Astrocyte (in vitro differentiated cells and primary cell): ENCODE data around the gene HOXD10. TPM values are rescaled to one million over a fixed set of nuclear protein-coding genes. Genes with fewer than 3 reads are reported as not detected.
A peak's percentile ranks its signal among the peaks of the same experiment; 100 is the strongest.

ENCODE experiments used
- DNase-seq: peaks from one replicate; pipeline ENCODE4 v3.0.0-alpha.2; 2010; ENCODE audit warnings: low read depth
- FAIRE-seq: peaks from 2 replicates; lab custom pipeline; 2011; peaks lifted over from hg19 to GRCh38; lab: Jason Lieb, UNC
- H2AFZ ChIP-seq: 2 replicates; pipeline ENCODE4 v1.6.0; 2012; ENCODE audit warnings: low read depth, low read length, inconsistent platforms
- H3K27ac ChIP-seq: 2 replicates; pipeline ENCODE4 v1.5.1; 2011; ENCODE audit warnings: low read depth, low read length, inconsistent platforms
- H3K27me3 ChIP-seq: 2 replicates; pipeline ENCODE4 v1.6.0; 2011; ENCODE audit warnings: low read length, inconsistent platforms; ENCODE audit not compliant: insufficient read depth
- H3K36me3 ChIP-seq: 2 replicates; pipeline ENCODE4 v1.5.1; 2011; ENCODE audit warnings: low read length, inconsistent platforms; ENCODE audit not compliant: insufficient read depth
- H3K4me1 ChIP-seq: 2 replicates; pipeline ENCODE4 v1.5.1; 2011; ENCODE audit warnings: low read length, inconsistent platforms; ENCODE audit not compliant: insufficient read depth
- H3K4me2 ChIP-seq: 2 replicates; pipeline ENCODE4 v1.6.0; 2012; ENCODE audit warnings: low read length, inconsistent platforms
- H3K4me3 ChIP-seq: 2 replicates; pipeline ENCODE4 v1.5.1; 2011; ENCODE audit warnings: low read depth, mild to moderate bottlenecking, low read length, inconsistent platforms; ENCODE audit not compliant: insufficient read depth
- H3K79me2 ChIP-seq: 2 replicates; pipeline ENCODE4 v1.6.0; 2012; ENCODE audit warnings: mild to moderate bottlenecking, low read length, inconsistent platforms; ENCODE audit not compliant: insufficient read depth
- H3K9ac ChIP-seq: 2 replicates; pipeline ENCODE4 v1.6.0; 2012; ENCODE audit warnings: mild to moderate bottlenecking, low read length, inconsistent platforms
- H3K9me3 ChIP-seq: 2 replicates; pipeline ENCODE4 v1.5.1; 2012; ENCODE audit warnings: low read depth, mild to moderate bottlenecking, low read length, inconsistent platforms; ENCODE audit not compliant: insufficient read depth
- H4K20me1 ChIP-seq: 2 replicates; pipeline ENCODE4 v1.6.0; 2012; ENCODE audit warnings: low read length, inconsistent platforms; ENCODE audit not compliant: insufficient read depth
- H3K27ac Mint-ChIP-seq: one replicate; pipeline ENCODE4 v1.8.0; 2021; ENCODE audit warnings: mild to moderate bottlenecking, mixed read lengths; ENCODE audit not compliant: unreplicated experiment
- H3K27me3 Mint-ChIP-seq: one replicate; pipeline ENCODE4 v1.8.0; 2021; ENCODE audit warnings: low read depth, mixed read lengths; ENCODE audit not compliant: unreplicated experiment
- H3K36me3 Mint-ChIP-seq: one replicate; pipeline ENCODE4 v1.8.0; 2021; ENCODE audit warnings: low read depth, mixed read lengths; ENCODE audit not compliant: unreplicated experiment
- H3K4me1 Mint-ChIP-seq: one replicate; pipeline ENCODE4 v1.8.0; 2021; ENCODE audit warnings: low read depth, mixed read lengths; ENCODE audit not compliant: unreplicated experiment
- H3K4me3 Mint-ChIP-seq: one replicate; pipeline ENCODE4 v1.8.0; 2021; ENCODE audit warnings: mild to moderate bottlenecking, moderate library complexity, mixed read lengths; ENCODE audit not compliant: unreplicated experiment
- H3K9me3 Mint-ChIP-seq: one replicate; pipeline ENCODE4 v1.8.0; 2021; ENCODE audit warnings: mild to moderate bottlenecking, mixed read lengths; ENCODE audit not compliant: unreplicated experiment
- CTCF ChIP-seq: IDR thresholded peaks from 2 replicates; pipeline ENCODE4 v1.5.1; 2011; ENCODE audit warnings: low read depth, mild to moderate bottlenecking, inconsistent platforms, low read length, moderate library complexity; ENCODE audit not compliant: insufficient read depth
- EZH2 ChIP-seq: IDR thresholded peaks from 2 replicates; pipeline ENCODE4 v1.6.1; 2012; ENCODE audit warnings: mild to moderate bottlenecking, low read length, inconsistent platforms; ENCODE audit not compliant: insufficient read depth
- total RNA-seq: library from RNA; stranded (reverse); gene quantifications from 2 replicates; pipeline ENCODE4 v1.2.1, GENCODE V29; 2021

HOXD10 gene
- total RNA-seq, 1 donor from 2014 or later = not detected

GRCh38 chr2:176158855-176159662 is 42.5 kb downstream of the HOXD10 start:
- no peak for FAIRE-seq
- DNase-seq = no peak
- peak overlapping the region; percentile 19 for H3K27ac ChIP-seq
- peaks cover 3% of the 10 kb centered on the region for H3K4me1 ChIP-seq
- peaks cover 2% of the 10 kb centered on the region for H3K9me3 ChIP-seq
- H3K79me2 ChIP-seq = no peaks in the 10 kb centered on the region
- H3K4me2 ChIP-seq = peak overlapping the region; percentile 82
- TF ChIP-seq CTCF (no peak), EZH2 (peak; percentile 50)
- peaks cover 86% of the 10 kb centered on the region for H3K27me3 Mint-ChIP-seq
- peaks cover 22% of the 10 kb centered on the region for H3K9me3 Mint-ChIP-seq
- no peaks in the 10 kb centered on the region for H3K4me1 Mint-ChIP-seq
- no peak overlapping the region for H3K27ac Mint-ChIP-seq
- H4K20me1 ChIP-seq = no peaks in the 10 kb centered on the region
- no peak overlapping the region for H2AFZ ChIP-seq
- H3K36me3 Mint-ChIP-seq = peaks cover 4% of the 10 kb centered on the region
- H3K36me3 ChIP-seq = no peaks in the 10 kb centered on the region
- peak overlapping the region; percentile 52 for H3K9ac ChIP-seq
- peaks cover 89% of the 10 kb centered on the region for H3K27me3 ChIP-seq
- H3K4me3 Mint-ChIP-seq = no peak overlapping the region
- no peak overlapping the region for H3K4me3 ChIP-seq

GRCh38 chr2:176159663-176160250 is 43.2 kb downstream of the HOXD10 start:
- H3K4me3 ChIP-seq = peak overlapping the region; percentile 34

More at GRCh38 chr2:176159663-176160250, 43.2 kb downstream of the HOXD10 start:
- Mint-ChIP-seq H3K9me3 (peaks cover 26% of the 10 kb centered on the region), H3K36me3 (peaks cover 4% of the 10 kb centered on the region), H3K4me3 (no peak overlapping the region), H3K4me1 (no peaks in the 10 kb centered on the region), H3K27ac (no peak overlapping the region), H3K27me3 (peaks cover 86% of the 10 kb centered on the region)
- peak overlapping the region; percentile 52 for H3K9ac ChIP-seq
- H2AFZ ChIP-seq = peak overlapping the region; percentile 21
- no peaks in the 10 kb centered on the region for H3K79me2 ChIP-seq
- H3K36me3 ChIP-seq = no peaks in the 10 kb centered on the region
- FAIRE-seq = no peak
- peak overlapping the region; percentile 82 for H3K4me2 ChIP-seq
- peaks cover 90% of the 10 kb centered on the region for H3K27me3 ChIP-seq
- peaks cover 7% of the 10 kb centered on the region for H3K4me1 ChIP-seq
- peak overlapping the region; percentile 50 for H3K27ac ChIP-seq
- peaks cover 2% of the 10 kb centered on the region for H3K9me3 ChIP-seq
- DNase-seq = no peak
- H4K20me1 ChIP-seq = no peaks in the 10 kb centered on the region
- TF ChIP-seq EZH2 (peak; percentile 85), CTCF (no peak)
